Measurements from ENCODE around the gene DR1.
"Not testable (repeated sequence)": the region's sequence is repeated elsewhere in the genome, so short reads cannot be mapped to it uniquely, and the experiment has no call there.

DR1 gene

DNA sequence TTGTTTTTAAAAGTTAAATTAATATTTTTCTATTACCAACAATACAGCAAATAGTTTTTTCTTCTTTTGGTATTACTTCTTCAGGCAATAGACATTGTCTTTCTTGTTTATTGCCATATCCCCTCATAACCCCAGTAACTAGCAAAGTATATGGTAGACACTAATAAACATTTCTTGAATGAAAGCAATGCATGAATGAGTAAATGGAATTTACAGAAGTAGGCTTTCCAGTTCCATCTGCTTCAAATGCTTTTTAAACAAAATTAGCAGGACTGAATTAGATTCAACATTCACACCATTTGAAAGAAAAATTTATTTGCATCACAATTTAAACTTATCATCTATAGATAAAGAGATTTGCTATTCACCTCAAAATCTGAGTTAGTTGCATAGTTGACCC, 5.6 kb upstream of the DR1 start:
- DNase-seq: no peak

DNA sequence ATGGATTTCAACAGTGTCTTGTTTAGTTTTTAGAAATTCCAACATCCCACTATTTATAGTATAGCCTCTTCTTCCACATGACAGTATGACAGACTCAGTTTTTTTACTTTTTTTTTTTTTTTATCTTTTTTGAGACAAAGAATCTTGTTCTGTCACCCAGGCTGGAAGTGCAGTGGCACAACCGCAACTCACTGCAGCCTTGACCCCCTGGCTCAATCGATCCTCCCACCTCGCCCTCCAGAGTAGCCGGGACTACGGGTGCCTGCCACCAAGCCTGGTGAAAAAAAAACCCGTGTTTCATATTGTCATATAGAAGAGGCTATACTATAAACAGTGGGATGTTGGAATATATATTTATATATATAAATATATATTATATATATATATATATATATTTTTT, 1.2 kb upstream of the DR1 start:
- DNase-seq: no peak

DNA sequence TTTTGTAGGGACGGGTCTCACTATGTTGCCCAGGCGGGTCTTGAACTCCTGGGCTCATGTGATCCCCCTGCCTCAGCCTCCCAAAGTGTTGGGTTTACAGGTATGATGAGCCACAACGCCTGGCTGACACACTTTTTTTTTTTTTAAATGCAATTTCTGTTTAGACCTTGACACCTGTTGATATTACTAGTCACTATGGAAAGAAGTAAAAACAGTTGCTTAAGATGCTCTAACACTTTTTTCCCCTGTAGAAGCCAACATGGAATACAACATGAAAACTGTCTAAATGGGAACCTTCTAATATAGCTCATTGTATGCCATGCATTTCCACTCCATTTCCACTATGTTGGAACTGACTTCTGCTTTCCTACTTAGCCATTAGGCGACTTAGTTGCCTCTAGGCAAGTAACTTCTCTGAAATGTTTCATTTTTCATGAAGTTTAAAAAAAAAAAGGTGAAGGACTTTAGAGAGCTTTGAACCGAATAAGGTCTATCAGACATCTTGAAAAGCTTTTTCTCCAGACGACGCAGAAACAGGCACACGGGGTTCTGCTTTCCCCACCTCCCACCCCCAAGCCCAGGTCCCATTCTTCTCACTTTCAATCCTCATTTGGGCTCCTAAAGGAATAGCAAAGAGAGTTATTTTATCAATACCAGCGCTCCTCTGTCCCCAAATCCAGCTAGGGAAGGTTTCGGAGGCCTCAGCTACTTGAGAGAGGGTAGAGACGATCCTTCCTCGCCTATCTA, 648 bp upstream of the DR1 start:
- peak; percentile 28 for DNase-seq

DNA sequence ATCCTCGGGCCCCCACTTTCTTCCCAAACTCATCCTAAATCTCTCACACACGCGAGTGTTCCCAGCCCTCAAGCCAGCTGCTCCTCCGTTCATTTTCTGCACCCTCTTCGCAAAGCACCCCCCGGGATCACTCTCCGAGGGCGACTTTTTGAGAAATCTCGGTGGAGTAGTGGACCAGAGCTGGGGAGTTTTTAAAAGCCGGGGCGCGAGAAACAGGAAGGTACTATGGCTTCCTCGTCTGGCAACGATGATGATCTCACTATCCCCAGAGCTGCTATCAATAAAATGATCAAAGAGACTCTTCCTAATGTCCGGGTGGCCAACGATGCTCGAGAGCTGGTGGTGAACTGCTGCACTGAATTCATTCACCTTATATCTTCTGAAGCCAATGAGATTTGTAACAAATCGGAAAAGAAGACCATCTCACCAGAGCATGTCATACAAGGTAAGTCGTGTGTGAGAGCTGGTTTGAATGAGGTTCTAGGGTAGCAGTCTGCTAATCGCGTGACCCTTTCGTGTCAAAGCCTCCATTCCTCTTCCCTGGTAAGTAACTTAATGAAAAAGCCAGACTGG, 800 bp downstream of the DR1 start:
- peak; percentile 21 for DNase-seq

DNA sequence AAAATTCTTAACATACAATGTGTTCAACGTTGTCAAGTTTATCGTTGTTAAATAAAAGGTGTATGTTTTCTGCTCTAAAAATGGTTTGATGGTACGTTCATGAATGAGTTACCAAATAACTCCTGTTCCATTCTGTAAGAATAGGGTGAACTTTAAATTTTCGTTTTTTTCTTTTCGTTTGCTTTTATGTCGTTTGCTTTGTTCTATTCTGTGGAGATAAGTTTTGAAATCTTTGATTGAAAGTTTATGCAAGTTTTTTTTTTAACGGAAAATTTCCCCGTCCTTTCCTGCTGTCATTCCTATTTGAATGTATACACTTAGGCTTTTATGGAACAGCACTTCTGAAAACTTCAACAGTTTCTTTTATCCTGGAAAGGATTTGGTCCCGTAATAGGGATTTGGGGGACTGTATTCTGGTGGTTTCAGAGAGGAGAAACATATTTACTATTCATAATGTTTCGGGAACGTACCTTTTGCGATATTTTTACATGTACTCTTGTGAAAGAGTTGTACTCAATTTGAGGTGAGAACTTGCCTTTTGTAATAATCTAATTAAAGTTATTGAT, 1.7 kb downstream of the DR1 start:
- no peak for DNase-seq

DNA sequence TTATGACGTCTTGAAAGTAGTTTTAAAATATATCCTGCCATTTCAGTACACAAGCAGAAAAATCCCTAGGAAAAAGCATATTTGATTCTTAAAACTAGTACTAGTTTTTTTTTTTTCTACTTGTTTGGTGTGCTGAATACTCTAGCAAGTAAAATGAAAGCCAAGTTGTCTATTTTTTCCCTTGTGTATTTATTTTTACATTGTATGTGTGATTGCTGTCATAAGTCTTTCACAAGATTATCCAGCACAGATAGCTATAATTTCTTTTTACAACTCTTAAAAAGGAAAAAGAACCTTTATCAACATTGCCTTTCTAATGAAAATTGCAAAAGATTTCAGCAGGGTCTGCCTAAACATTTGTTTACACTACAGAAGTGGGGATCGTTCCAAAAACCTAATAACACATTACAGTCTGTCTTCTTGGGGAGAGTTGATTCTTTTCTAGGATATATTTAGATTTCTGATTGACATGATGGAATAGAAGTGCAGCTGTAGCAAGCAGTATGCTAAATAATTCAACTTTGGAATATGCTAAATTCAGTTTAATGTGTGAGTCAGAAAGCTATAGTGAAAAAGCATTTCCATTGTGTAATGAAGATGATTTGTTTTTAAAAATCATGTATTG, 2.5 kb downstream of the DR1 start:
- no peak for DNase-seq

DNA sequence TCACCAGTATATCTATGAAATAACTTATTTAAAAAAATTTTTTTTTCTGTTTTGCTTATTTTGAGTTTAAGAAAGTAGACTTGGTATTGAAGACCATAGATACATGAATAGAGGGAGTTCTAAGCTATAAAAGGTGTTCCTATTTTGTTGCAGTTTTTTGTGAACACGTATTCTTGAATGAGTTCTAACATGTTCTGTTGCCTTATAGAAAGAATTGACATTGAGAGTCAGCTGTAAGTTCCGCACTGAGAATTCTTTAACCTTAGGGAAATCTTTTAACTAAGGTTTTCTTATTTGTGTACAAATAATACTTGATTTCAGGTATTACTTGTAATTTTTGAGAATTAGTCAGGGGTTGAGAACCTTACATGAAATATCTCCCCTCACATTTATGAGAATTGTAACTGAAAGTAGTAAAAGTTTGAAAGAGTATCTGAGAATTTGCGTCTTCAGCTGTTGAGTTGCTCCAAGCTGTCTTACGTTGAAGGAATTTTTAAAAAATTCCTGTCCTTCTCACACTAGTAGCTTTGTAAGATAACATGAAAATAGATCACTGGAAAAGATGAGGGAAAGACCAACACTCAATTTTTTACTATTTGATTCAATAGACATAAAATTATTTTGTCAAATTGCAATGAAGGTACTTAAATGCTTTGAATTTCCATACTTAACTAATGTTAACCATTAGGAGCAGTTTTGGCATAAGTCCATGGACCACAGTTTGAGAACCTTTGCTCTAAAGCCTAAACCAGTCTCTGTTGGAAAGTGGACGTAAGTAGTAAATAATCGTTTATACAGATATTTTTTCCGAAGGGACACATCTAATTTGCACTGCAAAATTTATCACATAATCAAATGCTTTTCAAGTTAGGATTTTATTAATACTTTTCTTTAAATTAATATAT, 3.8 kb downstream of the DR1 start:
- DNase-seq: peak; percentile 17

DNA sequence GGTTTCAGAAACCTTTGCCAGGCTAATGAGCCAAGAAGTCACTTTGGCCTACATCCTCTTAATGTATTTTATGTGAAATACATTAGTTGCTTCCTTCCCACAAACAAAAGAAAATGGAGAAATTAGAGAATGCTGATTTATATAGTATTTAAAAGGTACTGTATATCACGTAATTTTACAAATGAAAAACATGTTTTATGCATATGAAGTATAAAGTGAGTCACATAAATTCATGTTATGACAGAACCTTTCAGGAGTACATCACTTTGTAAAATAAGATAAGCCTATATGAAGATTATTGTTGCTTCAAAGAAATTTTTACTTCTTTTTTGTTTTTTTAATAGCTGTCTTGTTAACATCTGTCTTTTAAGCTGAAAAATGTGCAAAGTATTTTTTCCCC, 4.6 kb downstream of the DR1 start:
- no peak for DNase-seq

DNA sequence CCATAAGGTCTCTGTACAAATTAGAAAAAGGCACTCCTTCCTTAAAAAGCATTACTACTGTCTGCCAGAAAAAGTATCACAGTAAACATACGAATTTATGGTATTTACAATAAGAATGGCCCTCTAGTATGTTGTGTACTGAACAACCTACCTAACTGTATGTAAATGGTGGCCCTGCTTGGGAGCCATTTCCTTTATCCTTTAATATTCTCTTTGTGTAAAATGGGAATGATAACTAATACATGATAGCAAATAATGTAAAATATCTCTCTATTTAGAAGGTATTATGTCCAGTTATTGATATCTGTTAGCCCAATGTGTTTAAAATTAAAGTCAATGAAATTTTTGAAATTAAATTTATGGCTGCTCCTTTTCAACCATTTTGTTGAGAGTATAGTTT, 5.2 kb downstream of the DR1 start:
- no peak for DNase-seq

DNA sequence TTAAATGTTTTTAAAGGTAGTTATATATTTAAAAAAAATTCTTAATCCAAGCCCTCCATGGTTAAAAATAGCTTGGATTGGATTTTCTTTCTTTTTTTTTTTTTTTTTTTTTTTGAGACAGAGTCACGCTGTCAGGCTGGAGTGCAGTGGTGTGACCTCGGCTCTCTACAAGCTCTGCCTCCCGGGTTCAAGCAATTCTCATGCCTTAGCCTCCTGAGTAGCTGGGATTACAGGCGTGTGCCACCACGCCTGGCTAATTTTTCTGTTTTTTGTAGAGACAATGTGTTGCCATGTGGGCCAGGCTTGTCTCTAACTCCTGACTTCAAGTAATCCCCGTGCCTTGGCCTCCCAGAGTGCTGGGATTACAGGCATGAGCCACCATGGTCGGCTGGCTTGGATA, 5.6 kb downstream of the DR1 start:
- DNase-seq: not testable (repeated sequence)

DNA sequence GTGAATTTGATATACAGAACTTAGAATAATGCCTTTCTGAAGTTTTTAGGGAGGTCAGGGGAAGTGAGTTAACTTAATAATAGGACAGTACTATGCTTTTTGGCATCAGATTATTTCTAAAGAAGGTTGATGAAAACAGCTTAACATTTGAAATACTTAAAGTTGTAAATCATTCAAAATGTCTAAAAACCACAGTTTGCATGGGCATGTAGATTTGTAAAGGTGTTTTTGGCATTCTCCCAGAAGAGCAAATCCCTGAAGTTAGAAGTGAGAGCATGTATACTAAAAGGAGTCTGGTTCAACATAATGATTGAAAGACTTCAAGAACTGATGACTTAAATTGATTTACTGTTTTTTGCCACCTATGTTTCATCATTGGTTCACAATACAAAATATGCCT, 6.7 kb downstream of the DR1 start:
- DNase-seq: no peak

DNA sequence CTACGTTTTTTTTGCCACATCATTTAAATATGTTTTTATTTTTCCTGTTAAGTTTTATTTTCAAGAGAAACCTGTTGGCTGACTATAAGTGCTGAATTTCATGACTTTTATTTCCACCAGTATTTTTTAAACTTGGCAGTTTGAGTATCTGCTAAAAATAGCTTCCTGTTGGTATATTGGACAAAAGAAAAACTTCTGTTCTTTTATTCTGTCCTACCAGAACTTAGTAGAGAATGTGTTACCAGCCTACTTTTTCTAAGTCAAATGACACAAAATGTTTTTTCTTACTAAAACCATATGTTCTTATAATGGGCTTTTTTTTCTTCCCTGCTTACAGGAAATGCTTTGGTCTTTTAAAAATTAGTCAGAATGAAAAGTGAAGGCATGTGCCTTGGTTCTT, 7.6 kb downstream of the DR1 start:
- DNase-seq: peak; percentile 33

DNA sequence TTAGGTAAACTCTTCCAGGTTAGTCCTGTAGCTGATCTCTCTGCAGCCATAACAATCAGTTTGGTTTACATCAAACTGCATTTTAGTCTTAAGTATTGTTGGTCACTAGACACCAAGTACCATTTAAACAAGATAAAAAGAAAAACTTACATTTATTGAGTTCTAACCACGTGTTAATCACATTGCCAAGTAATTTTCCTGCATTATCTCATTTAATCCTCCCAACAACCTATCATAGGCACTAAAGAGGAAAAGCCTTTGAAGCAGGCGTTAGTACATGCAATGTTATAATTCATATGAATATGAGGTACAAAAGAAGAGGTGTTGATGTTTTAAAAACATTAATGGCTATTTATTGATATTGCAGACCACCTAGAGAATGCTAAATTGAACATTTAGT, 9.0 kb downstream of the DR1 start:
- DNase-seq: no peak

DNA sequence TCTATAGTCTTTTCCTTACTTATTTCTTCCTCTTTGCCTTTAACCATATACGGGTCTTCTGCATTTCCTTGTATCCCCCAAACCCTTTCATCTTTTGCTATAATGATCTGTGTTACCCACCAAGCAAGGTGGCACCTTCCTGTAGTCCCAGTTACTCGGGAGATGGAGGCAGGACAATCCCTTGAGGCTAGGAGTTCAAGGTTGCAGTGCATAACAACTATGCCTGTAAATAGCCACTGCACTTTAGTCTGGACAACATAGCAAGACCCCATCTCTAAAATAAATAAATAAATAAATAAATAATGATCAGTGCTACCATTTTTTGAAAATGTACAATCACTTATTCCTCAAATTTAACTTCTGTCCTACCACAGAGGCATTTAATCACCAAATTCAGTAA, 11.5 kb downstream of the DR1 start:
- no peak for DNase-seq

DNA sequence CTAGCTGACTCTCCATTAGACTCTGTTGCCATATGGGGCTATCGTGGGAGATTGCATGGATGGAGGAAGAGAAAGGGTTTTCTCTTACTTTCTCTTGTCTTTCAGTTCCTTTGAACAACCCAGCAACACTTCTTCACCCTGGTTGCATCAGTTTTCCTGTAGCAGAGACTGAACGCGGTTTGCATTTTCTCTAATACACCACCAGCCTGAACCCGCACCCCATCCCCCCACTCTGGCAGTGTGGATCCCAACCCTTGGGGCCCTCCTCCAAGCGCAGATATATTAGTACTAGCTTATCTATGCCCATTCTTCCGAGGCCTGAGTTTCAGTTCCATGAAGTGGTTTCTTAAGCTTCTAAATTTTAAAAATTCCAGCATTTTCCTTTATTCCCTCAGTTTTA, 12.6 kb downstream of the DR1 start:
- DNase-seq: no peak

DNA sequence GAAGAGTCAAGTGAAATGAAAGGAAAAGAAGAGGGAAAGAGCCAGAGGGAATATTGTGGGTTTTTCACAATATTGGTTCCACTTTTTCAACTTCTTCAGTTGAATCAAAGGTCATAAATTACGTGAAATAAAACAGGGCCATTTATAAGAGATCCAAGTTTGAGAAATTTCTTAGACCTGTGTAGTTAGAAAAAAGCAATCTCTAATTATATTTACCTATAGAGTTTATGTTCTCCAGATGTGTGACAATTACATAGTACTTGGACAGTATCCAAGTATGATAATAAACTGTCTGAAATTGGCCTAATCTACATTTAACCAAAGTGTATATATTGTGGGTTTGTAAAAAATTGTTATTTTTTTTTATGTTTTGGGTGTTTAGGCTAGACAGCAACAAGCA, 14.4 kb downstream of the DR1 start:
- DNase-seq: no peak

DNA sequence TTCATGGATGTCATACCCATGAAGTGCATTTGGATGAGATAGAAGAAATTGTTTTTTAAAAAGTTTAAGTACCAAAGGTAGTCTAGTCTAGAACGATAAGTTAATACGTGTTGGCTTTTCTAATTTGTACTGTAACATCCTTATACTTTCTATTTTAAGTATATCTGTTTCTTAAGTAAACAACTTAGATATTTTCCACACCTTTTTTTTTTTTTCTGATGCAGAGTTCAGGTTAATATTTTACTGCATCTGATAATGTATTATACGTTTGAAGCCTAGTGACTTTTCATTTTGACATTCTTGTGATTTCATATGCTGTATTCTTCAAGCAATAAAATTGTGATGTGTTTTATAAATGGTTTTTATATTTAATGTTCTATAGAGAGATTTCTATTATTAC, 16.5 kb downstream of the DR1 start:
- no peak for DNase-seq

DNA sequence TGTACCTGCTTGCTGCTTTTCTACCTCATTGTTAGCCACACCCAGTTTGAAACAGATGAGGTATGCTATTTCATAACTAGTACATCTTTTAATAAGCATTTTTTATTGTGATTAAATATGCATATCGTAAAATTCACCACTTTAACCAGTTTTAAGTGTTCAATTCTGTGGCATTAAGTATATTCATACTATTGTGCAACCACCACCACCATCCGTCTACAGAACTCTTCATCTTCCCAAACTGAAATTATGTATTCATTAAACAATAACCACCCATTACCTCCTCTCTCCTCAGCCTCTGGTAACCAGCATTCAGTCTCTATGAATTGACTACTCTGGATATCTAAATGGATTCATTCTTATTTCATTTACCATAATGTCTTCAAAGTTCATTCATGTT, 20.1 kb downstream of the DR1 start:
- DNase-seq: no peak

DNA sequence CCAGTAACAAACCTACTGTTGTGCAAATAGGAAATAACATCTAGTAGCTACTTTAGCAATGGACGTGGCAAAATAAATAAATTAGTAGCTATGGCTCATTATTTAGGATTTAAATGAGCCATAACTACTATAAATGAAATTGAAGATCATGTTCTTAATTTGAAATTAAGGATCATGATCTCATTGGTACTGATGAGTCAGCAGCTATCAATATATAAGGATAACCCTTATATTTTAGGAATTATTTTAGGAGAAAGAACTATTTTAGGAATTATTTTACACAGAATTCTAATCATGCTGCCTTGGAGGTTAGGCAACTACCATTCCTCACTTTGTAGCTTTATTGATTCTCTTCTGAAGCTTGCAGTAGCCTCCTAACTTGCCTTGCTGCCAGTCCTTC, 24.0 kb downstream of the DR1 start:
- DNase-seq: no peak

DNA sequence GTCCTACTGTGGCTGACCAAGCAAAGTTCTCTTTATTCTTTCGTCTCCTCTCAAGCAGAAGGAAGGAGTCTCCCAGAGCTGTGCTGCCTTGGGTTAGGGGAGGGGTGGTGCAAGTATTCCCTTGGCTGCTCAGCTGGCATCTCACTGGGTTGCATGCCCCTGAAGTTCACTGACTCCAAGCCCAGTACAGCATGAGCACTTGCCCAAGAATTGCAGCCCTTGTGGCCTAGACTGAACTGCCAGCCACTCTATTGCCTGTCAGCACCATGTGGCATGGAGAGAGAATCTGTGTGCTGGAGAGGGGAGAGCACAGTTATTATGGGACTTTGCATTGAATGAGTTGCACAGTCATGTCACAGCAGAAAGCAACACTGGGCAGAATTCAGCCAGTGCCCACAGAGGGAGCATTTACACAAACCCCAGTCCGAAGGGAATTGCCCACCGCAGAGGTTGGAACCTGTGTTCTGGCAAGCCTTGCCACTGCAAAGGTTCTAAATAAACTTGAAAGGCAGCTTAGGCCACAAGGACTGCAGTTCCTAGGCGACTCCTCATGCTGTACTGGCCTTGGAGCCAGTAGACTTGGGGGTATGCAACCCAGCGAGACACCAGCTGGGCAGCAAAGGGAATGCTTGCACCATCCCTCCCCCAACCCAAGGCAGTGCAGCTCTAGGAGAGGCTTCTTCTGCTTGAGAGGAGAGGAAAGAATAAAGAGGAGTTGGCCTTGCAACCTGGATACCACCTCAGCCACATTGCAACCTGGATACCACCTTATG, 28.8 kb downstream of the DR1 start:
- no peak for DNase-seq

DNA sequence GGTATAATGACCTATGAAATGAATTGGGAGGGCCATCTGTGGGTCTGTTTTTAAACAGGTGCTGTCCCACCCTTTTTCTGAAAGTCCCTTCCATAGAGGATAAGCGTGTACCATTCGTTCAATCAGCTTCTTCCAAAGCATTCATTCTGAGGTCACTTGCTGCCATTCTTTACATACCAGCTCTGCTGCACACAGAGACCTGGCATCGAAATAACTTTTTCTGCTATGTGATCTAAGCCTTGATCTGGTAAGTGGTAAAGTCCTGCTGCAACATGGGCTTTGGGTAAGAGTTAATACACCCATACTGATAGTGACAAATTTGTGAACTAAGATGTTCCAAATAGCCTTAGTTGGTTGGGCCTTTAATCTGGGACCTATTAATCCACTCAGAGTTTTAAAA, 38.9 kb downstream of the DR1 start:
- peak; percentile 7 for DNase-seq

DNA sequence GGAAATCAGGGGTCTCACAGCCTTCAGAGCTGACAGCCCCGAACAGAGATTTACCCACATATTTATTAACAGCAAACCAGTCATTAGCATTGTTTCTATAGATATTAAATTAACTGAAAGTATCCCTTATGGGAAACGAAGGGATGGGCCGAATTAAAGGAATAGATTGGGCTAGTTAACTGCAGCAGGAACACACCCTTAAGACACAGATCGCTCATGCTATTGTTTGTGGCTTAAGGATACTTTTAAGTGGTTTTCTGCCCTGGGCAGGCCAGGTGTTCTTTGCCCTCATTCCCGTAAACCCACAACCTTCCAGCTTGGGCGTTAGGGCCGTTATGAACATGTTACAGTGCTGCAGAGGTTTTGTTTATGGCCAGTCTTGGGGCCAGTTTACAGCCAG, 40.6 kb downstream of the DR1 start:
- DNase-seq: not testable (repeated sequence)

Data from fibroblast of skin of back (primary cell).